NCI-H82 (cell line): ENCODE results near the gene CFAP47.

Experiments
- DNase-seq: peaks from one replicate; lab custom pipeline; 2025; lab: John Stamatoyannopoulos, UW

CFAP47 gene

DNA sequence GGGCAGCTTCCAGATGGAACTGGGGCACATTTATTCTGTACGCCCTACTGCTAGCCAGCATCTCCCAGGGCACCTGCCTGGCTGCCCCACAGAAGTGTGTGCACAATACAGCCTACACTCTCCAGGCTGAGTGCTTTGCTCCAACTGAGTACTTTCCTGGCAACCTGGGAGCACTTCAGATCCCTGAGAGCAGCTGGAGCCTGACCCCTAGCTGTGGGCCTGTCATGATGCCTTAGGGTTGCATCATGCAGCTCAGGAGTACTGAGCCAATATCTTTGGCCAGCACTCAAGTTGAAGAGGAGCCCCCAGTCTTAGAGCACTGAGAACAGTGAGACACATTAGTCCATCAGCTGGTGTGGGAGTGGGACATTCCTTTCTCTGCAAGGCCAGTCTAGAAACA lies 321.9 kb downstream of the CFAP47 start:
- DNase-seq = no peak

DNA sequence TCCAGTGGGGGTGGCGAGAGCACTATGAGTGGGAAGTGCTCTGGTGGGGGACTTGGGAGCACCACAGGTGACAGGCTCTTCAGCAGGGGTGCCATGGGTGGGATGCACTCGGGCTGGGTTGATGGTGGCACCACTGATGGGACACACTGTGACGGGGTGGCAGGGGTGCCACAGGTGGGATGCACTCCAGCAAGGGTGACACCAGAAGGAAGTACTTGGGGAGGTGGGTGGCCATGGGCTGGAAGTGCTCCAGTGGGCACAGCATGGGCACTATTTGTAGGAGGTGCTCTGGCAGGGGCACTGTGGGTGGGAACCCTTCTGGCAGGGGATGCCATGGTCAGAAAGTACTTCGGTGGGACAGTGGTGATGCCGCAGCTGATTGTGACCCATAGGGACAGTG lies 346.6 kb downstream of the CFAP47 start:
- no peak for DNase-seq

DNA sequence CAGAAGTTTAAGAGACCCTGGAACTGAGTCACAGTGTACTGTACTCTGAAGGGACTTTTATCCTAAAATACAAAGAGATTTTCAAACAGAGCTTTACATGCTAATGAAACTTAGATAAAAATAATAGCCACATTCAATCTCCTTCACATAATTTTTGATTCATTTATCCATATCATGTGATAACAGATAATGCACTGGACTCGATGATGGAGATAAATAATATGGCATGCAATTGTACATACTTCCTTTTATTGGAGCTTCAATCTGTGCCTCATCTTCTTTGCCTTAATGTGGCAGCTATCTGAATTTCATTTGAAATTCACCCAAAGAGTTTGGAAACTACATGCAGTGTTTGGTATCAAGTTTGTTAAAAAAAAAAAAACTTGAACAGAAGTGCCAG lies 390.6 kb downstream of the CFAP47 start:
- no peak for DNase-seq

DNA sequence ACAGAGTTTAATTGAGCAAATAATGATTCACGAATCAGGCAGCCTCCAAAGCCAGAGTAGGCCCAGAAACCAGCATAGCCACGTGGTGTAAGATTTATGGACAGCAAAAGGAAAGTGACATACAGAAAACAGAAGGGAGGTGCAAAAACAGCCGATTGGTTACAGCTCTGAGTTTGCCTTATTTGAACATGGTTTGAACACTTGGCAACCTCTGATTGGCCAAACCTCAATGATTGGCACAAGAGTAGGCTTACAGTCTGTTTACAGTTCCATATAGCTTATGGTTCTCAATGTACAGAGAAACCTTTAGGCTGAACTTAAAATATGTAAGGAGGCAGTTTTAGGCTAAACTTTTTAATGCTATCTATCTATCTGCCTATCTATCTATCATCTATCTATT lies 394.8 kb downstream of the CFAP47 start:
- peak; percentile 1 for DNase-seq

DNA sequence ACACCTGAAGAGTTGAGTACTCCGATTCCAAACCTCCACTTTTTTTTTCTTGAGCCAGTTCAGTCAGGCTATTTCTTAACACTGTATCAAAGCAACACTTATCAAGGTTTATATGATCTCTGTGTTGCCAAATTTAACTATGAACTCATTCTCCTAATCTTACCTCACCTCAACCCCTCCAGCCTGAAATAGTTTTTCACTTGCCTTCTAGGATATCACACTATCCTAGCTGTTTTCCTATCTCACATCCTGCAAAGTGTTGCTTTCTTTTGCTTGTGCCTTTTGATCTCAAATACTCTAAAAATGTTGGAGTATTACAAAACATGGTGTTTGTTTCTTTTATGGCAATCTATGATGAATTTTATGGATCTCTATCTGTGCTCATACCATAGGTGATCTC lies 415.0 kb downstream of the CFAP47 start:
- DNase-seq = no peak

DNA sequence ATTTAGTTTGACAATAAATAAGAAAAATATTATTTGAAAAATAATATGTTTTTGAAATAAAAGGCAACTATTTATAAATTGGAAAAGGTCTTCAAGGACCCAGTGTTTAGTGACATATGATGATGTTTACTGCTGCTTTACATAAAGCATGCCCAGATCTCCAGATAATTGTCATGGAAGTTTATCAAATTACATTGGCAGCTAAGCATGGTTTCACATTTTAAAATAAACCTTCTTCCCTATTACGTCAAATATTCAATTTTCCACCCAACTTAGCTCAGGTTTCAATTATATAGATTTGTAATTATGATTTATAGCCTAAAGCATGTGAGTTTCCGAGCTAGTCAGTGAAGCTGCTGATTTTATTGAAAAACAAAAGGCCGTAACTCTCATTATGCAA lies 417.2 kb downstream of the CFAP47 start:
- no peak for DNase-seq

DNA sequence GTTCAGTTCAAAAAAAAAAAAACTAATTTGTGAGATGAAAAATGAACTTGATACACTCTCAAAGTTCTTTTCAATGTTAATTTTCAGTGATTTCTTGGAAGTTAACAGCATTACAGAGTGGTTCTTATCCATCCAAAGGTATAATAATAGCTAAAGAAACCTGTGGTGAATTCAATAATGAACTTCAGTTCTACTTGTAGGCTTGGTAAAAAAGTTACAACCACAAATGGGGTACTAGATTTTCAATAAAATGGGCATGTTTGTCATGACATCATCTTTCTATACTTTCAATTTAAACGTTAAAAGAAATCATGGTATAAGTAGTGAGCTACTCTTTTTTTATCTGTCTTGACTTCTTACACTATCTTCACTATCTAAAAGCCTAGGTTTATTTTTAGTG lies 424.8 kb downstream of the CFAP47 start:
- DNase-seq = no peak

DNA sequence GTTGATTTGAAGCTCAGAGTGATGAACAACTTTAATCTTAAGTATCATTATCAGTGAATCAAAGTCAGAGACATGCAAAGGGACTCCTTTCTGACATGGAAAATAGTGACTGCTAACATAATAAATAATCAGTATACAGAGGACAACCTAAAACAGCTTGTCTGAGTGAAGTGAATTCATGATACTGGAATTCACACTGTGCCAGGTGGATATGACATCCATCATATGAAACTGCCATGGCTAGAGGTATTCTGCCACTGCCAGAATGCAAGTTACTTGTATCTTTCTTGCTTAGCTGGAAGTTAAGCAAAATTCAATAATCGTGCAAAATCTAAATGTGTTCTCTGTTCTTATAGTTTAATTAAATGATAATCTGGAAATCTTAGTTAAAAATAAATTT lies 429.0 kb downstream of the CFAP47 start:
- no peak for DNase-seq

DNA sequence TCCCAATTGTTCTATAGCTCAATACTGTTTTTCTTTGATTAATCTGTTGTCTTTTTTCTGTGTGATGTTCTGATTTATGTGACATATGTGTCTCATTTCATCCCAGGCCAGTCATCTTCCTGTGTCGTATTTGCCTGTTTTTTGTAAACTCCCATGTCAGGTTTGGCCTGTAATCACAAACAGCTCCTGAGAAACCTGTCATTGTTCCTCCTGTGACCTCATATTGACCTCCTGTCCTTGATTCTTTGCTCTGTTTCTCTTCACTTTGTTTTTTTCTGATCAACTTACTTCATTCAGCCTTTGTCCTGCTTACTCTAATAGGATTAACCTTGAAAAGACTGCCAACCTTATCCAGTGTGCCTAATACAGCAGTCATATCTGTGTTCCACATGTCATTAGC lies 438.3 kb downstream of the CFAP47 start:
- peak; percentile 49 for DNase-seq

DNA sequence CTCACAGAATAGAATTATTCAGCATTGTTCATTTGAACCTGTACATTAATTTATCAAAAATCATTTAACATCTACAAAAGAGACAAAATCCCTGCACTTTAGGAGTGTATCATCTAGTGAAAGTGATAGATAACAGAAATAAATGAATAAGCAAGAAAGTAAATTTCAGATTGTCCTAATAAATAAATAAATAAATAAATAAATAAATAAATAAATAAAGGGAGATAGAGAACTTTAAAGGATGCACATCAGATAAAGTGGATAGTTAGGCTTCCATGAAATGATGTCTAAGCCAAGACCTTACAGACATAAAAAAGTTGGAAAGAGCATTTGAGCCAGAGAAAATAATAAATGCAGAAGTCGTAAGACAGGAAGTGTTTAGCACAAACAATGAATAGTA lies 444.7 kb downstream of the CFAP47 start:
- no peak for DNase-seq

DNA sequence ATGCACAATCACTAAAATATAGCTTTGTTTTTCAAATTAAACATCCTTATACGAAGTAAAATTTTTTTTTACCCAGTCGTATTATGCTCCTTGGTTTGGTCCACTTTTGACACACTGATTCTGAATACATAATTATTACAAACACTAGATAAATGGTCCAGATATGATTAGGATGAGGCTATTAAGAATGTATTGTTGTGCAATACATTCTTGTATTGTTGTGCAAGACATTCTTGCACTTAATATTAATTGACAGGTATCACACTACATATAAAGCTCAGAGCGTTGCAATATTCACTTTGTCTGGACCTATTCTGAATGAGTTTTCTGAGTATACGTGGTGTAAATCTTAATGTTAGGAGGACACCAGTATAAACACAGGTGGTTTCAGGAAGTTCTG lies 464.0 kb downstream of the CFAP47 start:
- DNase-seq = no peak

DNA sequence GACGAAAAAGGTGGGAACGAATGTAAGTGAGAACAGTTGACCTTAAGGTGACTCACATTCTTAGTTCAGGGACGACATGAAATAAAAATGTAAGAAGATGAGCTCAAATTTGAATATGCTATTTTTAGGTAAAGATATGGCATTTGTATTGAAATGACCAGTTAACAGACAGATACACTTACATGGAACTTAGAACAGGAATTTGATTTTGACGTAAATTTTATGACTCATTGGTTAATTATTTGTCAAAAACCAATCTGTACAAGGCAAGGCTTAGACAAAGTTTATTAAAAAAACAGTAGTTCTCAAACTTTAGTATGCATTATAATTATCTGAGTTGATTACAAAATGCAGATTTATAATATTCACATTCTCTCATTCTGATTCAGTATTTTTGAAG lies 469.4 kb downstream of the CFAP47 start:
- no peak for DNase-seq

DNA sequence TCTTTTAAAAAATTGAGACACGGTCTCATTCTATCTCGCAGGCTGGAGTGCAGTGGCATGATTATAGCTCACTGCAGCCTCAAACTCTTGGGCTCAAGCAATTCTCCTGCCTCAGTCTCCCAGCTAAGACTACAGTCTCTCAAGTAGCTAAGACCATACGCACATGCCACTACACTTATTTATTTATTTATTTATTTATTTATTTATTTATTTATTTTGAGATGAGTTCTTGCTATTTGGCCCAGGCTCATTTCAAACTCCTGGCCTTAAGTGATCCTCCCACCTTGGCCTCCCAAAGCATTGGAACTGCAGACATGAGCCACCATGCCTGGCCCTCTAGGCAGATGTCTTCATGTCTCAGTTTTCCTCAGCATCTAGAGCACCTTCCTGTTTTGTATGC lies 482.2 kb downstream of the CFAP47 start:
- DNase-seq = no peak

DNA sequence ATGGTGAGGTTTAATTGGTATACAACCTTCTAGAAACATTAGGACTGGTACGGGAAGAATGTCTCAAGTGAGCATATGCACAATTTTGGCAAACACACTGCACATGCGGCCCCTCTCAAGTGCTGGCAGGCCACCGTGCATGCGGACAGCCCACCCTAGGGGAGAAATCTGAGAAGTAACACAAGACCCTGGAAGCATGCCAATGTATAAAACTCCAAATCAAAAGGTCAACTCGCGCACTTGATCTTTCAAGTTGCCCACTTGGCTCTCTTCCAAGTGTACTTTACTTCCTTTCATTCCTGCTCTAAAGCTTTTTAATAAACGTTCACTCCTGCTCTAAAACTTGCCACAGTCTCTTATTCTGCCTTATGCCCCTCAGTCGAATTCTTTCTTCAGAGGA lies 488.3 kb downstream of the CFAP47 start:
- DNase-seq = no peak

DNA sequence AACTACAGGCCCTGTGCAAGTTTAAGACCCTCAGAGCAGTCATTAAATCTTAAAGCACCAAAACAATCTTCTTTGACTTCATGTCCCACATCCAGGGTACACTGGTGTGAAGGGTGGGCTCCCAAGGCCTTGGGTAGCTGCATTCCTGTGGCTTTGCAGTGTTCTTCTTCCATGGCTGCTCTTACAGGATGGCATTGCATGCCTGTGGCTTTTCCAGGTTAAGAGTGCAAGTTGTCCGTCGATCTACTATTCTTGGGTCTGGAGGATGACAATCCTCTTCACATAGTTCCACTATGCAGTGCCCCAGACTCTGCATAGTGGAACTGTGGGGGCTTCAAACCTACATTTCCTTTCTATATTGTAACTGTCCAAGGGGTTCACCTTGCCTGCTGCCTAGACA lies 494.5 kb downstream of the CFAP47 start:
- no peak for DNase-seq

DNA sequence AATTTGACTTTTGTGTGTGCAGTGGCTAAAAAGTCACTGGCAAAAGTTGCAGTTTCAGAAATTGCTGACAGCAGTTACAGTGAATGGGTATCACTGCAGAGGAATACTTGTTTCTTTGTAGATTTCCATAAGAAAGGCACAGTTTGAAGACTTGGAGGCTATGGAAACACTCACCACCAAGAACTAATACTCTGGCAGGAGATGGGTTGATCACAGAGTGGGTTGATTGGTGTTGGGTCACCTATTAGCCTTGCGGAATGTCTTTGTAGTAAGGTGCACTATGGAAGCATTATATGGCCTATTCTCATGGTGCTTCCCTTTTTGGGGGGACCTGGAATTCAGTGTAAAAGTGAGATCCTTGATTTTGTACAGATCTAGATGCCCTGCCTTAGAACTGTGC lies 502.8 kb downstream of the CFAP47 start:
- DNase-seq = no peak

DNA sequence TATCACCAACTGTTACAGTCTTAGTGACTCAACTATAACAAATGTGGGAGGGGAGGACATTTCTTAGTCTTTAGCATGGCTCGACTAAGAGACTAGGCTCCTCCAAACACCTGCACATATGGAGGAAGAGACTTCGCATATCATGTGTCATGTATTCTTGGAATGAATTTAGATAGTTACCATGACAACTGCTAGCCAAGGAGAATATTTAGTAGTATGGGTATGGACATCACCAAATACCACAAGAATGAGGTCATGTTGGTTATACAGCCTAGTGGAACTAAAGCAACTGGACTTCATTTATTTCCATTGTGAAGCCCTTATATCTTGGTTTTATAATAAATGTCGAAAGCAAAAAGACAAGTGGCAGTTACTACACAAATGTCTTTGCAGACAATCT lies 512.3 kb downstream of the CFAP47 start:
- DNase-seq = no peak

DNA sequence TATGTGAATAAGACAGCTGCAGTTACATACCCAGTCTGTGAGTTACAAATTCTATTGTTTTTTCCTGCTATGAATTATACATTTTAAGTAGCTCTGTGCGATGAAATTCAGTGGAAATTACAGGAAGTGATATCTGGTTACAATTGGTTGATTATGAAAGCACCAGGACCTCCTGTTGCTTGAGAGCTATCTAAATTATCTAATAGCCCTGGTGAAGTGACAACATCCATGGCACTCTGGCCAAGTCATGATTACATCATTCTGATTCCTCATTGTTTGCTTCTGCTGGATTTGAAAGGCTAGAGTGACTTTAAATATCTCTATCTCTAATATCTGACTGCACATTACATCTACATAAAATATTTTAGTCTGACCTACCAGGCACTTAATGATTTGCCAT lies 515.0 kb downstream of the CFAP47 start:
- no peak for DNase-seq
